MM.1S (cell line): ENCODE measurements around the gene C16orf89.
"Not testable (repeated sequence)": the region's sequence is repeated elsewhere in the genome, so short reads cannot be mapped to it uniquely, and the experiment has no call there.

Experiments used
- DNase-seq: peaks from one replicate; pipeline ENCODE4 v3.0.0-alpha.2; 2015
- H2AFZ ChIP-seq: fragments of 300-600 bp; sonication (generic); 2 replicates; pipeline ENCODE4 v1.6.0; 2016; ENCODE audit warnings: antibody characterized with exemption, low read length
- H3F3A ChIP-seq: fragments of 300-600 bp; sonication (generic); 2 replicates; pipeline ENCODE4 v1.6.1; 2016; ENCODE audit warnings: mild to moderate bottlenecking, antibody characterized with exemption, low read length, moderate library complexity, mixed read lengths; ENCODE audit not compliant: insufficient read depth
- H3K27ac ChIP-seq: fragments of 300-600 bp; sonication (generic); 2 replicates; pipeline ENCODE4 v1.5.1; 2016; ENCODE audit warnings: mild to moderate bottlenecking, low read length
- H3K27me3 ChIP-seq: fragments of 300-600 bp; sonication (generic); replicated peaks from 2 replicates; pipeline ENCODE4 v1.6.0; 2016; ENCODE audit warnings: low read length; ENCODE audit not compliant: insufficient read depth
- H3K36me3 ChIP-seq: fragments of 300-600 bp; sonication (generic); replicated peaks from 2 replicates; pipeline ENCODE4 v1.6.1; 2016; ENCODE audit warnings: mild to moderate bottlenecking, low read length, mixed read lengths; ENCODE audit not compliant: insufficient read depth
- H3K4me1 ChIP-seq: fragments of 300-600 bp; sonication (generic); 2 replicates; pipeline ENCODE4 v1.6.1; 2016; ENCODE audit warnings: low read length, mixed read lengths
- H3K4me2 ChIP-seq: fragments of 300-600 bp; sonication (generic); 2 replicates; pipeline ENCODE4 v1.6.0; 2016; ENCODE audit warnings: low read depth, low read length
- H3K4me3 ChIP-seq: fragments of 300-600 bp; sonication (generic); 2 replicates; pipeline ENCODE4 v1.5.1; 2016; ENCODE audit warnings: low read length, mixed read lengths
- H3K79me2 ChIP-seq: fragments of 300-600 bp; sonication (generic); 2 replicates; pipeline ENCODE4 v1.6.1; 2016; ENCODE audit warnings: mixed run types, low read length, mixed read lengths
- H3K9ac ChIP-seq: fragments of 300-600 bp; sonication (generic); 2 replicates; pipeline ENCODE4 v1.6.1; 2016; ENCODE audit warnings: low read length, mixed read lengths
- H3K9me2 ChIP-seq: fragments of 300-600 bp; sonication (generic); replicated peaks from 2 replicates; pipeline ENCODE4 v1.6.1; 2016; ENCODE audit warnings: mild to moderate bottlenecking, low read length, mixed read lengths; ENCODE audit not compliant: insufficient read depth
- H3K9me3 ChIP-seq: fragments of 300-600 bp; sonication (generic); replicated peaks from 2 replicates; pipeline ENCODE4 v1.6.1; 2016; ENCODE audit warnings: mild to moderate bottlenecking, low read length, mixed read lengths; ENCODE audit not compliant: insufficient read depth
- H4K20me1 ChIP-seq: fragments of 300-600 bp; sonication (generic); 2 replicates; pipeline ENCODE4 v1.6.1; 2016; ENCODE audit warnings: mild to moderate bottlenecking, low read length, moderate library complexity, mixed read lengths; ENCODE audit not compliant: insufficient read depth
- CTCF ChIP-seq: fragments of 300-600 bp; sonication (generic); IDR thresholded peaks from 2 replicates; pipeline ENCODE4 v1.5.1; 2016; ENCODE audit warnings: antibody characterized with exemption, low read length, mixed read lengths
- EZH2 ChIP-seq: fragments of 300-600 bp; sonication (generic); optimal IDR thresholded peaks from 2 replicates; pipeline ENCODE3; 2017; ENCODE audit warnings: low read depth, mild to moderate bottlenecking, antibody characterized with exemption, low read length, mixed read lengths
- EZH2phosphoT487 ChIP-seq: fragments of 300-600 bp; sonication (generic); IDR thresholded peaks from 2 replicates; pipeline ENCODE4 v1.6.1; 2018; ENCODE audit warnings: antibody characterized with exemption, low read length

The C16orf89 gene

GRCh38 chr16:5075637-5076036, 9.9 kb upstream of the C16orf89 start:
- Histone ChIP-seq H3K4me3 (no peak overlapping the region), H3K79me2 (peaks cover 26% of the 10 kb centered on the region), H3K36me3 (no peaks in the 10 kb centered on the region), H3K4me2 (no peak overlapping the region), H4K20me1 (no peaks in the 10 kb centered on the region), H3K9me3 (no peaks in the 10 kb centered on the region), H3K9ac (no peak overlapping the region), H3F3A (peaks cover 5% of the 10 kb centered on the region), H3K27ac (no peak overlapping the region), H3K4me1 (peaks cover 14% of the 10 kb centered on the region), H3K9me2 (no peaks in the 10 kb centered on the region), H2AFZ (no peak overlapping the region), H3K27me3 (no peaks in the 10 kb centered on the region)
- no peak for DNase-seq
- no peak for TF ChIP-seq EZH2
- no peak for TF ChIP-seq CTCF
- TF ChIP-seq EZH2phosphoT487: no peak

GRCh38 chr16:5073771-5074170, 8.0 kb upstream of the C16orf89 start:
- not testable (repeated sequence) for H3F3A ChIP-seq, H3K9ac ChIP-seq, H3K4me2 ChIP-seq, H3K36me3 ChIP-seq, H2AFZ ChIP-seq, H4K20me1 ChIP-seq, H3K9me3 ChIP-seq, H3K27ac ChIP-seq, H3K4me3 ChIP-seq, H3K9me2 ChIP-seq, H3K27me3 ChIP-seq, DNase-seq
- H3K79me2 ChIP-seq: peaks cover 26% of the 10 kb centered on the region
- H3K4me1 ChIP-seq: peaks cover 14% of the 10 kb centered on the region

- H3K4me1 ChIP-seq: peaks cover 14% of the 10 kb centered on the region
- H4K20me1 ChIP-seq: no peaks in the 10 kb centered on the region
- no peak for DNase-seq
- TF ChIP-seq EZH2phosphoT487 (no peak), CTCF (no peak), EZH2 (no peak)
- H3K9me2 ChIP-seq: no peaks in the 10 kb centered on the region
- no peak overlapping the region for H3K27ac ChIP-seq
- peak overlapping the region; percentile 73; the same call in 1 of the 2 replicates for H3K4me2 ChIP-seq
- peaks cover 26% of the 10 kb centered on the region for H3K79me2 ChIP-seq
- H3K27me3 ChIP-seq: no peaks in the 10 kb centered on the region
- H3K9ac ChIP-seq: no peak overlapping the region
- H3K4me3 ChIP-seq: no peak overlapping the region
- no peaks in the 10 kb centered on the region for H3K36me3 ChIP-seq
- peaks cover 5% of the 10 kb centered on the region for H3F3A ChIP-seq
- H3K9me3 ChIP-seq: no peaks in the 10 kb centered on the region
- H2AFZ ChIP-seq: no peak overlapping the region
Observed at GRCh38 chr16:5073279-5073629, 7.5 kb upstream of the C16orf89 start.

GRCh38 chr16:5072334-5073278, 6.8 kb upstream of the C16orf89 start:
- Histone ChIP-seq H3K9ac (peak overlapping the region; percentile 77), H3F3A (peaks cover 5% of the 10 kb centered on the region), H3K27me3 (0 out of 2 replicates have a peak, but pooled peaks cover 1% of the 10 kb centered on the region), H3K4me2 (peak overlapping the region; percentile 73), H4K20me1 (no peaks in the 10 kb centered on the region), H2AFZ (peak overlapping the region; percentile 88), H3K36me3 (no peaks in the 10 kb centered on the region), H3K9me3 (no peaks in the 10 kb centered on the region), H3K4me1 (peaks cover 14% of the 10 kb centered on the region), H3K4me3 (peak overlapping the region; percentile 91), H3K27ac (peak overlapping the region; percentile 68; the same call in 1 of the 2 replicates), H3K9me2 (no peaks in the 10 kb centered on the region), H3K79me2 (peaks cover 26% of the 10 kb centered on the region)
- TF ChIP-seq EZH2phosphoT487 (no peak), CTCF (no peak), EZH2 (no peak)
- DNase-seq: no peak
